ENCODE results near the gene KCNB1.

- TF ChIP-seq CTCF (IDR thresholded peaks at IDR 0.05; ENCODE audit: low read depth, low read length) = no peak
- no peak for TF ChIP-seq MYC (IDR thresholded peaks at IDR 0.05; ENCODE audit: low read depth, low read length)
Measured at GRCh38 chr20:49481116-49481515, 1.4 kb downstream of the KCNB1 start.

Measured in NB4 (cell line).